Mesendoderm (in vitro differentiated cells): ENCODE results near the gene FYN.

Experiments used
- DNase-seq: peaks from one replicate; pipeline ENCODE4 v3.0.0; 2013
- H2AK5ac ChIP-seq: 2 replicates; pipeline ENCODE4 v1.6.1; 2013; ENCODE audit warnings: low read length, inconsistent platforms
- H2BK120ac ChIP-seq: 2 replicates; pipeline ENCODE4 v1.6.1; 2013; ENCODE audit warnings: low read depth, mild to moderate bottlenecking, low read length, moderate library complexity, mixed read lengths
- H2BK15ac ChIP-seq: replicated peaks from 2 replicates; pipeline ENCODE4 v1.6.1; 2013; ENCODE audit warnings: low read depth, mild to moderate bottlenecking, moderate library complexity
- H2BK5ac ChIP-seq: 2 replicates; pipeline ENCODE4 v1.6.1; 2013; ENCODE audit warnings: low read length, inconsistent platforms
- H3K18ac ChIP-seq: 2 replicates; pipeline ENCODE4 v1.6.1; 2013; ENCODE audit warnings: mild to moderate bottlenecking, low read length, mixed read lengths
- H3K23ac ChIP-seq: one replicate; pipeline ENCODE4 v1.6.1; 2013; ENCODE audit warnings: low read length
- H3K27ac ChIP-seq: 2 replicates; pipeline ENCODE4 v1.5.1; 2013; ENCODE audit warnings: low read depth, mild to moderate bottlenecking, inconsistent platforms, low read length, moderate library complexity
- H3K27me3 ChIP-seq: 2 replicates; pipeline ENCODE4 v1.6.1; 2013; ENCODE audit warnings: low read length, control low read depth, mild to moderate bottlenecking, inconsistent platforms; ENCODE audit not compliant: insufficient read depth, poor library complexity
- H3K36me3 ChIP-seq: 2 replicates; pipeline ENCODE4 v1.6.1; 2013; ENCODE audit warnings: low read length, inconsistent platforms; ENCODE audit not compliant: control insufficient read depth, insufficient read depth
- H3K4ac ChIP-seq: one replicate; pipeline ENCODE4 v1.6.1; 2013; ENCODE audit warnings: low read depth, mild to moderate bottlenecking, low read length, moderate library complexity
- H3K4me1 ChIP-seq: 2 replicates; pipeline ENCODE4 v1.6.1; 2013; ENCODE audit warnings: low read depth, low read length, inconsistent platforms; ENCODE audit not compliant: control insufficient read depth
- H3K4me2 ChIP-seq: 2 replicates; pipeline ENCODE4 v1.6.1; 2013; ENCODE audit warnings: low read length
- H3K4me3 ChIP-seq: 2 replicates; pipeline ENCODE4 v1.5.1; 2013; ENCODE audit warnings: mild to moderate bottlenecking, low read length
- H3K56ac ChIP-seq: one replicate; pipeline ENCODE4 v1.6.1; 2013; ENCODE audit warnings: low read length
- H3K79me1 ChIP-seq: 2 replicates; pipeline ENCODE4 v1.6.1; 2013; ENCODE audit warnings: low read length, inconsistent platforms
- H3K79me2 ChIP-seq: 2 replicates; pipeline ENCODE4 v1.6.1; 2013; ENCODE audit warnings: mild to moderate bottlenecking, low read length; ENCODE audit not compliant: control insufficient read depth, insufficient read depth
- H3K9ac ChIP-seq: 2 replicates; pipeline ENCODE4 v1.6.1; 2013; ENCODE audit warnings: low read length, inconsistent platforms
- H4K5ac ChIP-seq: one replicate; pipeline ENCODE4 v1.6.1; 2013; ENCODE audit warnings: low read length
- H4K8ac ChIP-seq: one replicate; pipeline ENCODE4 v1.6.1; 2013; ENCODE audit warnings: low read depth, mild to moderate bottlenecking, control low read depth, low read length, moderate library complexity
- WGBS: extraction: QIAGEN DNeasy Blood & Tissue Kit; methylation state at CpG from one replicate; pipeline ENCODE4 v1.1.7; 2013; ENCODE audit warnings: low lambda C conversion rate, missing lambda C conversion rate; ENCODE audit not compliant: insufficient coverage; ENCODE audit errors: extremely low coverage; 5-methylcytosine and 5-hydroxymethylcytosine counted together

FYN gene

GRCh38 chr6:111842271-111842822, 30.9 kb downstream of the FYN start:
- Histone ChIP-seq H4K5ac (no peak overlapping the region), H3K79me1 (peaks cover 6% of the 10 kb centered on the region), H2BK5ac (no peak overlapping the region), H3K4me3 (no peak overlapping the region), H2BK15ac (no peak overlapping the region), H3K9ac (no peak overlapping the region), H3K27ac (no peak overlapping the region), H3K4me1 (peaks cover 17% of the 10 kb centered on the region), H3K36me3 (no peaks in the 10 kb centered on the region), H3K4me2 (no peak overlapping the region), H3K27me3 (no peaks in the 10 kb centered on the region), H3K79me2 (no peaks in the 10 kb centered on the region), H2AK5ac (no peak overlapping the region), H3K18ac (no peak overlapping the region), H3K56ac (no peak overlapping the region), H4K8ac (no peak overlapping the region), H3K23ac (no peak overlapping the region), H2BK120ac (no peak overlapping the region), H3K4ac (no peak overlapping the region)
- no CpG with 5 or more reads among the region's 9 CpGs for WGBS
- no peak for DNase-seq

DNA sequence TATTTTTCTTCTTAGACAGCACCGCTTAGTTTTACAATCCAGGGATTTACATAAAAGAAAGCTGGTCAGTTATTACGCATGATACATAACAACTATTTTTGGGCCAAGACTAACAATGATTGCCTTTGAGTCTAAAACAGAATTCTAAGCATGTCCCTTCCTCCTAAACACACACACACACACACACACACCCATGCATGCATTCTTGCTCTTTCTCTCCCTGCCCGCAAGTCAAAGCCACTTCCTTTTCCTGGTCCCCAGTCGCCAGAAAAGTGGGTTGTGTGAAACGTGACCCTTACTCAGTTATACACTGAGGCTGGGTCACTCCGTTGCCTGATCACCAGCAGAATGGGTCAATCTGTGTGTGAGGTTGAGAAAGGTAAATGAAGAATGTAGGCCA, 31.4 kb downstream of the FYN start:
- H3K18ac ChIP-seq, result no peak overlapping the region
- no peak overlapping the region for H2BK5ac ChIP-seq
- no peak overlapping the region for H2AK5ac ChIP-seq
- H3K56ac ChIP-seq, result peak overlapping the region; percentile 35
- no peak overlapping the region for H2BK15ac ChIP-seq
- H3K4me3 ChIP-seq, result no peak overlapping the region
- no peaks in the 10 kb centered on the region for H3K27me3 ChIP-seq
- no peak overlapping the region for H3K23ac ChIP-seq
- DNase-seq, result no peak
- H3K4ac ChIP-seq, result no peak overlapping the region
- no peak overlapping the region for H4K8ac ChIP-seq
- H3K4me2 ChIP-seq, result no peak overlapping the region
- H3K9ac ChIP-seq, result no peak overlapping the region
- H3K27ac ChIP-seq, result no peak overlapping the region
- H4K5ac ChIP-seq, result no peak overlapping the region
- no peak overlapping the region for H2BK120ac ChIP-seq
- H3K36me3 ChIP-seq, result no peaks in the 10 kb centered on the region
- H3K79me1 ChIP-seq, result peaks cover 6% of the 10 kb centered on the region
- peaks cover 17% of the 10 kb centered on the region for H3K4me1 ChIP-seq
- WGBS, result no CpG with 5 or more reads among the region's 6 CpGs
- H3K79me2 ChIP-seq, result no peaks in the 10 kb centered on the region

- no peak overlapping the region for H3K9ac ChIP-seq
- H3K4ac ChIP-seq, result no peak overlapping the region
- H3K23ac ChIP-seq, result no peak overlapping the region
- no peaks in the 10 kb centered on the region for H3K79me2 ChIP-seq
- H3K18ac ChIP-seq, result no peak overlapping the region
- peaks cover 15% of the 10 kb centered on the region for H3K4me1 ChIP-seq
- H3K4me3 ChIP-seq, result no peak overlapping the region
- no peak for DNase-seq
- H3K36me3 ChIP-seq, result no peaks in the 10 kb centered on the region
- H3K27me3 ChIP-seq, result no peaks in the 10 kb centered on the region
- no peak overlapping the region for H3K4me2 ChIP-seq
- H2BK120ac ChIP-seq, result no peak overlapping the region
- H4K5ac ChIP-seq, result no peak overlapping the region
- peaks cover 5% of the 10 kb centered on the region for H3K79me1 ChIP-seq
- no peak overlapping the region for H3K27ac ChIP-seq
- no peak overlapping the region for H2BK5ac ChIP-seq
- no peak overlapping the region for H2AK5ac ChIP-seq
- whole genome bisulfite sequencing, result no CpG with 5 or more reads among the region's 5 CpGs
- H2BK15ac ChIP-seq, result no peak overlapping the region
- H3K56ac ChIP-seq, result no peak overlapping the region
- H4K8ac ChIP-seq, result no peak overlapping the region
Observed at GRCh38 chr6:111840803-111841202, 32.4 kb downstream of the FYN start.

DNA sequence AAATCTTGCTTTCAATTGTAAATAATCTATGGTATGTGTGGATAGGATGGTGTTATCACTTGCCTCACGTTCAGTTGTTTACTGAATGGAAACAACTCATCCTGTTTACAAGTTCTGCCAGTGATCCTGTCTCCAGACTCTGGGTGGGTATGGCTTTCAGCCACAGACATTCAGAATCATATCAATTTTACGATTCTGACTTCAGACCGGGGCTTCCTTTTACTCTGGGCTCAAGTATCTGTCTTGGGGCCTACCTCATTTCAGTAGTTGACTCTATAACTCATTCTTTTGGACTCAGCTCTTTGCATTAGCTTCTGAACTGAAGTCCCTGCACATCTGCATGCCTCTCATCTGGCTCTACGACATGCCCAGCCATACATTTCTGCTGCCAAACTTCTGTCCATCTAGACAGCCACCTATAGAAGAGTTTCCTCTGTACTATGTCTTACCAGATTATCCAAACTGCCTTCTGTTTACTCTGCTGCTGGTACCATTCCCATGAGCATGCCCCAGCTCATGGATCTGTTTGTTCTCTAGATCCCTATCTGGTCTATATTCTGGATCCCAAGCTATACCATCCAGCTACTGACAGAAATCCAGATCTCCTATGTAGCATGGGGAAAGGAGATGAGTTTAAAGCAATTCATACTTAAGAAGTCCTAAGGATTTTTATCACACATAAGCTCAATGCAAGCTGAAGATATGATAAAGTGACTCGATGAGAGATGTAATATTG, 34.3 kb downstream of the FYN start:
- Histone ChIP-seq H3K18ac (no peak overlapping the region), H4K8ac (no peak overlapping the region), H2BK15ac (no peak overlapping the region), H2BK5ac (no peak overlapping the region), H3K4me3 (no peak overlapping the region), H3K56ac (no peak overlapping the region), H3K4me2 (no peak overlapping the region), H3K4me1 (peaks cover 3% of the 10 kb centered on the region), H3K4ac (no peak overlapping the region), H3K9ac (no peak overlapping the region), H2AK5ac (no peak overlapping the region), H2BK120ac (no peak overlapping the region), H3K27ac (no peak overlapping the region), H3K36me3 (no peaks in the 10 kb centered on the region), H3K79me1 (peaks cover 2% of the 10 kb centered on the region), H4K5ac (no peak overlapping the region), H3K27me3 (no peaks in the 10 kb centered on the region), H3K79me2 (no peaks in the 10 kb centered on the region), H3K23ac (no peak overlapping the region)
- DNase-seq, result no peak
- WGBS, result no CpG with 5 or more reads among the region's 5 CpGs

GRCh38 chr6:111837641-111838500, 35.4 kb downstream of the FYN start:
- Histone ChIP-seq H3K4me1 (peaks cover 3% of the 10 kb centered on the region), H3K79me1 (peaks cover 2% of the 10 kb centered on the region), H2BK120ac (no peak overlapping the region), H3K56ac (no peak overlapping the region), H2BK15ac (no peak overlapping the region), H3K4me3 (no peak overlapping the region), H3K23ac (no peak overlapping the region), H3K79me2 (no peaks in the 10 kb centered on the region), H3K18ac (no peak overlapping the region), H4K5ac (no peak overlapping the region), H3K27ac (no peak overlapping the region), H3K4me2 (no peak overlapping the region), H4K8ac (no peak overlapping the region), H3K4ac (no peak overlapping the region), H3K27me3 (no peaks in the 10 kb centered on the region), H3K36me3 (no peaks in the 10 kb centered on the region), H2AK5ac (no peak overlapping the region), H2BK5ac (no peak overlapping the region), H3K9ac (no peak overlapping the region)
- no peak for DNase-seq
- WGBS, result no CpG with 5 or more reads among the region's 8 CpGs
